H1 (cell line): ENCODE measurements around the gene AP4M1. TPM values are rescaled to one million over a fixed set of nuclear protein-coding genes. Genes with fewer than 3 reads are reported as not detected.

Experiments used
- CTCF ChIA-PET: fragments of 300-600 bp; sonication (Branson Sonifier 250); formaldehyde crosslinking; loops from one replicate; lab custom pipeline; 2021; ENCODE audit not compliant: partially characterized antibody; lab: Charles Lee
- POLR2A ChIA-PET: fragments of 300-600 bp; sonication (Branson Sonifier 250); formaldehyde crosslinking; loops from one replicate; lab custom pipeline; 2021; ENCODE audit warnings: inconsistent platforms; ENCODE audit not compliant: partially characterized antibody; lab: Charles Lee
- DNase-seq, 2 experiments: peaks; one replicate each; pipeline versions ENCODE4 v3.0.0 to v3.0.0-alpha.2; 2010 to 2022; ENCODE audit warnings: low spot score in 2 of 2, low read depth in 1 of 2, mixed read lengths in 1 of 2
- FAIRE-seq: peaks from 2 replicates; lab custom pipeline; 2011; peaks lifted over from hg19 to GRCh38; lab: Jason Lieb, UNC
- H2AFZ ChIP-seq: 2 replicates; pipeline ENCODE4 v1.8.1; 2012; ENCODE audit warnings: low read length, inconsistent platforms
- H2AK5ac ChIP-seq: 2 replicates; pipeline ENCODE4 v1.6.1; 2013; ENCODE audit warnings: low read depth, low read length
- H2BK120ac ChIP-seq: replicated peaks from 2 replicates; pipeline ENCODE3; 2013; ENCODE audit warnings: low read depth, low read length, inconsistent platforms
- H2BK12ac ChIP-seq: 2 replicates; pipeline ENCODE4 v1.6.1; 2013; ENCODE audit warnings: low read depth, low read length
- H2BK15ac ChIP-seq: 2 replicates; pipeline ENCODE4 v1.6.1; 2013; ENCODE audit warnings: low read length
- H2BK20ac ChIP-seq: 2 replicates; pipeline ENCODE4 v1.6.1; 2013; ENCODE audit warnings: low read length
- H2BK5ac ChIP-seq: 2 replicates; pipeline ENCODE4 v1.6.1; 2013; ENCODE audit warnings: low read depth, low read length
- H3K14ac ChIP-seq: 2 replicates; pipeline ENCODE4 v1.6.1; 2013; ENCODE audit warnings: inconsistent platforms; ENCODE audit not compliant: insufficient read length
- H3K18ac ChIP-seq: 2 replicates; pipeline ENCODE4 v1.6.1; 2013; ENCODE audit warnings: low read length; ENCODE audit errors: extremely low read depth
- H3K23ac ChIP-seq: 2 replicates; pipeline ENCODE4 v1.6.1; 2013; ENCODE audit warnings: inconsistent platforms; ENCODE audit not compliant: insufficient read length
- H3K23me2 ChIP-seq: 2 replicates; pipeline ENCODE4 v1.6.1; 2013; ENCODE audit warnings: low read depth, low read length
- H3K27ac ChIP-seq: 2 replicates; pipeline ENCODE4 v1.6.1; 2011; ENCODE audit warnings: low read depth, low read length, inconsistent platforms
- H3K27me3 ChIP-seq, 4 experiments: replicated peaks in 1 of 4; 1 replicate in 1 of 4; 2 replicates in 3 of 4; pipeline versions ENCODE4 v1.6.1 to v1.8.1; 2011 to 2013; ENCODE audit warnings: low read length in 3 of 4, mild to moderate bottlenecking in 3 of 4, inconsistent platforms in 2 of 4, mixed read lengths in 2 of 4, moderate library complexity in 1 of 4; ENCODE audit not compliant: control insufficient read depth in 3 of 4, insufficient read depth in 3 of 4; ENCODE audit errors: extremely low read depth in 1 of 4
- H3K36me3 ChIP-seq, 4 experiments: 2 replicates each; pipeline versions ENCODE4 v1.6.1 to v1.8.1; 2011 to 2013; ENCODE audit warnings: mild to moderate bottlenecking in 4 of 4, low read length in 3 of 4, moderate library complexity in 2 of 4, control low read depth in 1 of 4, inconsistent platforms in 1 of 4; ENCODE audit not compliant: insufficient read depth in 4 of 4, control insufficient read depth in 2 of 4
- H3K4ac ChIP-seq: replicated peaks from 2 replicates; pipeline ENCODE3; 2013; ENCODE audit warnings: low read length, low read depth, mixed read lengths, inconsistent platforms; ENCODE audit not compliant: insufficient read length
- H3K4me1 ChIP-seq, 4 experiments: replicated peaks in 1 of 4; 1 replicate in 1 of 4; 2 replicates in 3 of 4; pipeline versions ENCODE4 v1.6.1 to v1.8.1; 2011 to 2013; ENCODE audit warnings: low read length in 3 of 4, inconsistent platforms in 2 of 4, mixed read lengths in 1 of 4; ENCODE audit not compliant: insufficient read depth in 4 of 4, control insufficient read depth in 3 of 4
- H3K4me2 ChIP-seq, 2 experiments: 2 replicates each; pipeline versions ENCODE4 v1.6.1 to v1.8.1; 2011 to 2013; ENCODE audit warnings: low read depth in 2 of 2, low read length in 2 of 2, control low read depth in 1 of 2, inconsistent platforms in 1 of 2, mild to moderate bottlenecking in 1 of 2; ENCODE audit not compliant: insufficient read depth in 1 of 2
- H3K4me3 ChIP-seq, 4 experiments: fragments of 200-600, 300-600 bp in 1 of 4; sonication (generic), shearing (Covaris generic), sonication (Bioruptor Twin) in 1 of 4; 2 replicates each; pipeline versions ENCODE4 v1.5.1 to v1.8.1; 2011 to 2016; ENCODE audit warnings: low read length in 4 of 4, low read depth in 3 of 4, control low read depth in 2 of 4, inconsistent platforms in 2 of 4, mild to moderate bottlenecking in 2 of 4, mixed read lengths in 1 of 4, moderate library complexity in 1 of 4; ENCODE audit not compliant: insufficient read depth in 2 of 4; ENCODE audit errors: extremely low read depth in 1 of 4
- H3K56ac ChIP-seq: replicated peaks from 2 replicates; pipeline ENCODE3; 2013; ENCODE audit warnings: low read depth, mild to moderate bottlenecking, mixed read lengths, low read length, inconsistent platforms; ENCODE audit not compliant: insufficient read length
- H3K79me1 ChIP-seq: 2 replicates; pipeline ENCODE4 v1.6.1; 2013; ENCODE audit warnings: low read depth, low read length, control low read depth
- H3K79me2 ChIP-seq, 2 experiments: 2 replicates each; pipeline versions ENCODE4 v1.6.1 to v1.8.1; 2012 to 2013; ENCODE audit warnings: low read length in 2 of 2, mild to moderate bottlenecking in 2 of 2, inconsistent platforms in 1 of 2; ENCODE audit not compliant: insufficient read depth in 2 of 2, control insufficient read depth in 1 of 2
- H3K9ac ChIP-seq, 4 experiments: replicated peaks in 1 of 4; 1 replicate in 1 of 4; 2 replicates in 3 of 4; pipeline versions ENCODE4 v1.6.1 to v1.8.1; 2011 to 2013; ENCODE audit warnings: low read depth in 3 of 4, low read length in 3 of 4, control low read depth in 2 of 4, mild to moderate bottlenecking in 2 of 4, moderate library complexity in 2 of 4, inconsistent platforms in 1 of 4; ENCODE audit errors: extremely low read depth in 1 of 4
- H3K9me3 ChIP-seq, 2 experiments: 2 replicates each; pipeline versions ENCODE4 v1.6.1 to v1.8.1; 2012 to 2013; ENCODE audit warnings: mild to moderate bottlenecking in 2 of 2, moderate library complexity in 2 of 2, control low read depth in 1 of 2, inconsistent platforms in 1 of 2, low read depth in 1 of 2, low read length in 1 of 2, mixed read lengths in 1 of 2; ENCODE audit not compliant: insufficient read depth in 2 of 2
- H4K20me1 ChIP-seq, 2 experiments: replicated peaks in 1 of 2; 2 replicates each; pipeline versions ENCODE3 to v1.8.1; 2011 to 2013; ENCODE audit warnings: inconsistent platforms in 2 of 2, low read length in 2 of 2, mild to moderate bottlenecking in 1 of 2; ENCODE audit not compliant: insufficient read depth in 2 of 2, control insufficient read depth in 1 of 2
- H4K5ac ChIP-seq: 2 replicates; pipeline ENCODE4 v1.6.1; 2013; ENCODE audit warnings: low read length, low read depth, mixed read lengths, inconsistent platforms; ENCODE audit not compliant: insufficient read length
- H4K8ac ChIP-seq: 2 replicates; pipeline ENCODE4 v1.8.0; 2013; ENCODE audit warnings: mild to moderate bottlenecking, moderate library complexity, low read length, inconsistent platforms; ENCODE audit not compliant: insufficient read depth; ENCODE audit errors: extremely low read depth
- H4K91ac ChIP-seq: replicated peaks from 2 replicates; pipeline ENCODE3; 2013; ENCODE audit warnings: low read length, mixed read lengths, inconsistent platforms; ENCODE audit not compliant: insufficient read length
- CREB1 ChIP-seq: IDR thresholded peaks from 2 replicates; pipeline ENCODE4 v1.6.1; 2012; ENCODE audit warnings: inconsistent platforms
- JUN ChIP-seq: IDR thresholded peaks from 2 replicates; pipeline ENCODE4 v1.6.1; 2011; ENCODE audit warnings: low read depth, mild to moderate bottlenecking, improper control_type of control experiment, low read length
- POLR2A ChIP-seq, 2 experiments: IDR thresholded peaks; 1 replicate in 1 of 2; 2 replicates in 1 of 2; pipeline ENCODE4 v1.6.1; 2011; ENCODE audit warnings: low read depth in 2 of 2, low read length in 2 of 2, mild to moderate bottlenecking in 2 of 2; ENCODE audit errors: control extremely low read depth in 1 of 2
- POLR2AphosphoS5 ChIP-seq: IDR thresholded peaks from 2 replicates; pipeline ENCODE4 v1.6.1; 2011; ENCODE audit warnings: low read depth, low read length
- WGBS, 2 experiments: shearing (Covaris generic) in 1 of 2; methylation state at CpG; one replicate each; pipeline versions ENCODE4 v1.1.6 to v1.1.7; 2013 to 2015; ENCODE audit warnings: low lambda C conversion rate in 2 of 2, mixed read lengths in 2 of 2, inconsistent platforms in 1 of 2, low coverage in 1 of 2, missing lambda C conversion rate in 1 of 2; ENCODE audit not compliant: insufficient replicate concordance in 2 of 2, insufficient coverage in 1 of 2, insufficient read length in 1 of 2; ENCODE audit errors: extremely low coverage in 1 of 2, missing lambda C conversion rate in 1 of 2; 5-methylcytosine and 5-hydroxymethylcytosine counted together
- polyA plus RNA-seq, 7 experiments: library from polyadenylated mRNA; depleted of rRNA in 3 of 7; stranded (reverse) in 5 of 7; unstranded in 2 of 7; fragments of >200 nt in 5 of 7; fragments of 200-250 nt in 2 of 7; gene quantifications; 1 replicate in 5 of 7; 2 replicates in 1 of 7; 4 replicates in 1 of 7; pipeline versions ENCODE4 v1.2.1 to v1.2.3, GENCODE V29; 2011 to 2013; ENCODE audit warnings: missing spikeins in 2 of 7, mixed read lengths in 2 of 7
- total RNA-seq: library from RNA; stranded (reverse); fragmentation: NEBNext Ultra II Directional; extraction: Animal tissue kit (Norgen Biotek cat#: 25700); gene quantifications from 2 replicates; pipeline ENCODE4 v1.2.1, GENCODE V29; 2021

Gene AP4M1
- total and polyA plus RNA-seq, 2 of the 8 experiments (the other 6 are each of a cell fraction or from before 2014, with no cell fraction given): 15.2 to 16.6 TPM

GRCh38 chr7:100098913-100099312 lies 2.5 kb upstream of the AP4M1 start:
- no peak for DNase-seq
- Histone ChIP-seq H2BK20ac (no peak overlapping the region), H4K20me1 (peaks cover 13 to 25% of the 10 kb centered on the region in 2 experiments), H3K23ac (no peak overlapping the region), H3K4ac (no peak overlapping the region), H3K79me1 (peaks cover 12% of the 10 kb centered on the region), H2AK5ac (no peak overlapping the region; the same call in 1 of the 2 replicates), H3K79me2 (peaks cover 9 to 56% of the 10 kb centered on the region in 2 experiments), H2BK120ac (no peak overlapping the region)
- TF ChIP-seq JUN (no peak), CREB1 (no peak), POLR2AphosphoS5 (peak; percentile 56; the same call in 1 of the 2 replicates), POLR2A (IDR thresholded peaks at IDR 0.05; ENCODE audit: control extremely low read depth in 1 of 2, low read depth in 2 of 2, low read length in 2 of 2) (peak in 1 of 2 experiments; percentile 60; a peak in 2 of 3 replicates)
- TF ChIP-seq, all 59 proteins: peak for 2
- FAIRE-seq: no peak
- Histone ChIP-seq H4K8ac (peak overlapping the region; percentile 86; the same call in 1 of the 2 replicates), H4K91ac (no peak overlapping the region), H3K36me3 (peaks cover 55 to 64% (median 57%) of the 10 kb centered on the region in 4 experiments), H3K9ac (no peak overlapping the region; a peak in 3 of 7 replicates), H3K4me2 (peak overlapping the region; percentile 56 to 77; a peak in 2 of 4 replicates), H3K23me2 (no peaks in the 10 kb centered on the region; the same call in 1 of the 2 replicates), H4K5ac (no peak overlapping the region), H3K14ac (no peak overlapping the region), H2BK12ac (no peak overlapping the region), H3K9me3 (no peaks in the 10 kb centered on the region), H3K27ac (no peak overlapping the region), H3K4me1 (peaks cover 0 to 8% (median 3%) of the 10 kb centered on the region in 4 experiments; a peak in 3 of 7 replicates), H3K27me3 (no peaks in the 10 kb centered on the region), H2BK5ac (no peak overlapping the region; the same call in 1 of the 2 replicates), H2AFZ (no peak overlapping the region), H2BK15ac (no peak overlapping the region), H3K56ac (no peak overlapping the region), H3K18ac (no peak overlapping the region), H3K4me3 (peak overlapping the region in 3 of 4 experiments; percentile 83 to 97 (median 85); a peak in 5 of 8 replicates)
- WGBS, 2 experiments: 91% methylated on average over 10 of the region's 10 CpGs; no CpG with 5 or more reads in 1 of the 2 experiments
- POLR2A ChIA-PET: interaction anchor here (1.0 to 20.0 kb wide), 6 partner anchors 11 to 69 kb away, joined by 3 to 722 read pairs (median 7); partner anchors contain the start of genes CNPY4, COPS6, MBLAC1 and TAF6
- CTCF ChIA-PET: interaction anchor here (0.6 to 5.9 kb wide), 3 partner anchors 14 to 539 kb away, joined by 3 to 55 read pairs (median 3); no protein-coding TSS in a partner anchor
